Kidney epithelial cell (primary cell): ENCODE results near the gene S100PBP. TPM values are rescaled to one million over a fixed set of nuclear protein-coding genes. Genes with fewer than 3 reads are reported as not detected.

ENCODE experiments used
- DNase-seq: peaks from one replicate; pipeline ENCODE4 v3.0.0-alpha.2; 2010; ENCODE audit warnings: low read depth
- H3K27me3 ChIP-seq: 2 replicates; pipeline ENCODE4 v1.6.0; 2011; ENCODE audit warnings: low read length; ENCODE audit not compliant: control insufficient read depth, insufficient read depth
- H3K36me3 ChIP-seq: 2 replicates; pipeline ENCODE4 v1.5.1; 2011; ENCODE audit warnings: low read length; ENCODE audit not compliant: control insufficient read depth, insufficient read depth
- H3K4me3 ChIP-seq: 2 replicates; pipeline ENCODE4 v1.5.1; 2011; ENCODE audit warnings: low read depth, mild to moderate bottlenecking, control low read depth, low read length
- total RNA-seq: library from RNA; depleted of rRNA; stranded (reverse); fragments of >200 nt; gene quantifications from 2 replicates; pipeline ENCODE4 v1.2.3, GENCODE V29; 2015
- TF ChIP-seq, protein P1 (sequence below): IDR thresholded peaks from 2 replicates; pipeline ENCODE4 v1.5.1; 2011; ENCODE audit warnings: mild to moderate bottlenecking, moderate library complexity, low read length, control low read depth, inconsistent platforms; ENCODE audit not compliant: insufficient read depth, poor library complexity, severe bottlenecking

Gene S100PBP
- total RNA-seq, 1 donor from 2014 or later = 11.2 TPM

DNA sequence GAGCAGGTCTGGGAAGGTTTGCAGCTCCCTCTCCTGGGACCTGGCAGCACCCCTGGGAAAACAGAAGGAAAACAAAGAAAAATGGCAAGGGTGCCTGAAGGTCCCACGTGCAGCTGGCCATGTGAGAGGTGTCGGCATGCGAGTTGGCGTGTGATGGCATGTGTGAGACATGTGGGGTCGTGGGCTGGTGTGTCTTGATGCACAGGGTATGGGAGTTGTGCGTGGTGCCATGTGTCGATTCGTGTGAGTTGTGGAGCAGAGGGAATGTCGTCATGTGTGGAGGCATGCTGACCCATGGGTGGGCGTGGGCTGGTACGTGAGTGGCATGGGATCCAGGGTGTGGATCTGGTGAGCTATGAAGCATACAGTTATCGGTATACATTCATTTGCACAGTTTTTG is 70.2 kb downstream of the S100PBP start:
- Histone ChIP-seq H3K4me3 (no peak overlapping the region), H3K27me3 (peaks cover 52% of the 10 kb centered on the region)
- TF ChIP-seq, protein P1, sequence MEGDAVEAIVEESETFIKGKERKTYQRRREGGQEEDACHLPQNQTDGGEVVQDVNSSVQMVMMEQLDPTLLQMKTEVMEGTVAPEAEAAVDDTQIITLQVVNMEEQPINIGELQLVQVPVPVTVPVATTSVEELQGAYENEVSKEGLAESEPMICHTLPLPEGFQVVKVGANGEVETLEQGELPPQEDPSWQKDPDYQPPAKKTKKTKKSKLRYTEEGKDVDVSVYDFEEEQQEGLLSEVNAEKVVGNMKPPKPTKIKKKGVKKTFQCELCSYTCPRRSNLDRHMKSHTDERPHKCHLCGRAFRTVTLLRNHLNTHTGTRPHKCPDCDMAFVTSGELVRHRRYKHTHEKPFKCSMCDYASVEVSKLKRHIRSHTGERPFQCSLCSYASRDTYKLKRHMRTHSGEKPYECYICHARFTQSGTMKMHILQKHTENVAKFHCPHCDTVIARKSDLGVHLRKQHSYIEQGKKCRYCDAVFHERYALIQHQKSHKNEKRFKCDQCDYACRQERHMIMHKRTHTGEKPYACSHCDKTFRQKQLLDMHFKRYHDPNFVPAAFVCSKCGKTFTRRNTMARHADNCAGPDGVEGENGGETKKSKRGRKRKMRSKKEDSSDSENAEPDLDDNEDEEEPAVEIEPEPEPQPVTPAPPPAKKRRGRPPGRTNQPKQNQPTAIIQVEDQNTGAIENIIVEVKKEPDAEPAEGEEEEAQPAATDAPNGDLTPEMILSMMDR = no peak

DNA sequence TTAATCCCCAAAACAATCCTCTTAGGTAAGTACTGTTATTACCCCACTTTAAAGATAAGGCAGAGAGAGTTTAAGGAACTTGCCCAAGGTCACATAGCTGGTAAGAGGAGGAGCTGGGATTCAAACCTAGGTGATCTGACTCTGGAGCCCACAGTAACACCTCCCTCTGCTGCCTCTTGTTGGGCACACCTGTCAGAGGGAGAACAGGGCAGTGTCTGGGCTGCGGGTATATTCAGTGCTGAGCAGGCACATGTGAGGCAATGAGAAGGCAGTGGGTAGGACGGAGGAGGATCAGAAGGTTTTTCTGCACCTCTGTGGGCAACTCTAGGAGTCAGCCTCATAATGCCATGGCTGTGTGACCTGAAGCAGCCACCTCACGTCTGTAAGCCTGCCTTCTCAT is 70.7 kb downstream of the S100PBP start:
- TF ChIP-seq, protein P1 = no peak
- H3K27me3 ChIP-seq = peaks cover 52% of the 10 kb centered on the region
- H3K4me3 ChIP-seq = no peak overlapping the region
- no peak for DNase-seq
- no peaks in the 10 kb centered on the region for H3K36me3 ChIP-seq

More for the DNA sequence above, 70.2 kb downstream of the S100PBP start:
- no peak for DNase-seq
- no peaks in the 10 kb centered on the region for H3K36me3 ChIP-seq

GRCh38 chr1:32888677-32889420 is 71.4 kb downstream of the S100PBP start:
- DNase-seq = no peak
- H3K36me3 ChIP-seq = no peaks in the 10 kb centered on the region
- H3K27me3 ChIP-seq = peaks cover 45% of the 10 kb centered on the region
- TF ChIP-seq, protein P1 = no peak
- H3K4me3 ChIP-seq = no peak overlapping the region

GRCh38 chr1:32889731-32890278 is 72.4 kb downstream of the S100PBP start:
- no peak for DNase-seq
- TF ChIP-seq, protein P1 = no peak
- H3K27me3 ChIP-seq = peaks cover 36% of the 10 kb centered on the region
- H3K4me3 ChIP-seq = no peak overlapping the region
- no peaks in the 10 kb centered on the region for H3K36me3 ChIP-seq

DNA sequence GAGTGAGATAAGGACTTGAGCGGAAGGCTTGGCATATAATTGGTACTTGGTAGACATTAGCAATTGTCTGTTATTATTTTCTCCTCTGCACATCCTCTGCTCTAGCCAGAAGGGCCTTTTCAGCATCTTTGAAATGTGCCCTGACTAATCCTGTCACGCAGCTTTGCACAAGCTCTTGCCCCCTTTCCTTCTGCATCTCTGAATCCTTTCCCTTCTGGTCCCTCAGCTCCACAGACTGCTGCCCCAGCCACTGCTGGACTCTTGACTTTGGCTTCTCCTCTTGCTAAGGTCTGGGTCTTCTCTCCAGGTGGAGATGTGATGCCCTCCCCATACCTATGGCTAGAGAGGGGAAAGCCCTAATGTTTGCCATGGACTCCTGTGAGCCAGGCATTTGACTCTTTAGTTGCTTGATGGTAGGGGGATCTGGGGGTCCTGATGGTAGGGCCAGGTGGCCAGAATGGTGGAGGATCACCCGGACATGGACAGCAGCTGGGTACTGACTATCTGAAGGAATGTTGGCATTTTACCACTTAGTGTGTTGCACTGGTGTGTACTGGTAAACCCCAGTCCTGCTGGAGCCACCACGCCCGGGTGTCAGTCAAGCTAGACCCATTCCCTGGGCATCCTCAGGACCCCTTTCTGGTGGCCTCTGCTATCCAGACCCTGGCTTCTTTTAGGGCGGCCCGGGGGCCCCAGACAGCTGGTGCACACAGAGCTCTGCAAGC is 73.2 kb downstream of the S100PBP start:
- Histone ChIP-seq H3K36me3 (no peaks in the 10 kb centered on the region), H3K4me3 (no peak overlapping the region), H3K27me3 (peaks cover 28% of the 10 kb centered on the region)
- no peak for DNase-seq
- TF ChIP-seq, protein P1 = no peak
